OCI-LY7 (cell line): ENCODE measurements around the gene HOXC9.

Source experiments
- EZH2phosphoT487 ChIP-seq: fragments of 200-600 bp; sonication (generic); IDR thresholded peaks from 2 replicates; pipeline ENCODE4 v1.6.1; 2018; ENCODE audit warnings: low read depth, borderline replicate concordance, mild to moderate bottlenecking, mixed run types, antibody characterized with exemption, low read length, moderate library complexity, mixed read lengths
- TF ChIP-seq, protein P1 (sequence below): fragments of 200-600 bp; sonication (generic); conservative IDR thresholded peaks from 2 replicates; pipeline ENCODE4 v1.5.1; 2014; ENCODE audit warnings: mild to moderate bottlenecking, antibody characterized with exemption, low read length, moderate library complexity, mixed read lengths

DNA sequence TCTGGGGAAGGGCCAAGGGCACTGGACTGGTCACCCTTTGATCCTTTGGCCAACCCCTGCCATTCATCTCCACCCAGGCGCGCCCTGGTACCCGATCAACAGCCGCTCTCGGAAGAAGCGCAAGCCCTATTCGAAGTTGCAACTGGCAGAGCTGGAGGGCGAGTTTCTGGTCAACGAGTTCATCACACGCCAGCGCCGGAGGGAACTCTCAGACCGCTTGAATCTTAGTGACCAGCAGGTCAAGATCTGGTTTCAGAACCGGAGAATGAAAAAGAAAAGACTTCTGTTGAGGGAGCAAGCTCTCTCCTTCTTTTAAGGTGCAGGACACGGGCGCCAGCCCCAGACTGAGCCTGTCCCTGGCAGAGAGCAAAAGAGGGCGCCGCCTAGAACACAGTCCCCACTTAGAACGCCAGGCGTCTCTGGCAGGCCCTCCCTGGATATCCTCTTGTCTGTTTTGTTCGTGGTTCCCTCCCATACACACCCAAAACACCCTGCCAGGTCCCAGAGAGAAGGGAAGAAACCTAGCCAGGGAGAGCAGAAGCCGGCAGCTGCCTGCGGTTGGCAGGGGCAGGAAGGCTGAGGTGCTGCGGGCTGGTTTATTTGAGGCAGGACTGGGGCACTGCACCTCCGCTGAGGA is 43.6 kb upstream of the HOXC9 start:
- TF ChIP-seq, protein P1, sequence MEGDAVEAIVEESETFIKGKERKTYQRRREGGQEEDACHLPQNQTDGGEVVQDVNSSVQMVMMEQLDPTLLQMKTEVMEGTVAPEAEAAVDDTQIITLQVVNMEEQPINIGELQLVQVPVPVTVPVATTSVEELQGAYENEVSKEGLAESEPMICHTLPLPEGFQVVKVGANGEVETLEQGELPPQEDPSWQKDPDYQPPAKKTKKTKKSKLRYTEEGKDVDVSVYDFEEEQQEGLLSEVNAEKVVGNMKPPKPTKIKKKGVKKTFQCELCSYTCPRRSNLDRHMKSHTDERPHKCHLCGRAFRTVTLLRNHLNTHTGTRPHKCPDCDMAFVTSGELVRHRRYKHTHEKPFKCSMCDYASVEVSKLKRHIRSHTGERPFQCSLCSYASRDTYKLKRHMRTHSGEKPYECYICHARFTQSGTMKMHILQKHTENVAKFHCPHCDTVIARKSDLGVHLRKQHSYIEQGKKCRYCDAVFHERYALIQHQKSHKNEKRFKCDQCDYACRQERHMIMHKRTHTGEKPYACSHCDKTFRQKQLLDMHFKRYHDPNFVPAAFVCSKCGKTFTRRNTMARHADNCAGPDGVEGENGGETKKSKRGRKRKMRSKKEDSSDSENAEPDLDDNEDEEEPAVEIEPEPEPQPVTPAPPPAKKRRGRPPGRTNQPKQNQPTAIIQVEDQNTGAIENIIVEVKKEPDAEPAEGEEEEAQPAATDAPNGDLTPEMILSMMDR: no peak
- TF ChIP-seq EZH2phosphoT487: no peak
